ENCODE results near the gene PRKCA.
"Not testable (repeated sequence)": the region's sequence is repeated elsewhere in the genome, so short reads cannot be mapped to it uniquely, and the experiment has no call there.

DNA sequence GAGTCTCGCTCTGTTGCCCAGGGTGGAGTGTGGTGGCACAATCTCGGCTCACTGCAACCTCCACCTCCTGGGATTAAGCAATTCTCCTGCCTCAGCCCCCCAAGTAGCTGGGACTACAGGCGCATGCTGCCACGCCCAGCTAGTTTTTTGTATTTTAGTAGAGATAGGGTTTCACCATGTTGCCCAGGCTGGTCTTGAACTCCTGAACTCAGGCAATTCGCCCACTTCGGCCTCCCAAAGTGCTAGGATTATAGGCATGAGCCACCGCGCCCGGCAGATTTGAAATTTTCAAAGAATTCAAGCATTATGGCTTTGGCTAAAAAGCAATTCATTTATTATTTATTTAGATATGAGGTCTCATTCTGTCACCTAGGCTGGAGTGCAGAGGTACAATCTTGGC, 5.0 kb upstream of the PRKCA start:
- TF ChIP-seq, protein P1, sequence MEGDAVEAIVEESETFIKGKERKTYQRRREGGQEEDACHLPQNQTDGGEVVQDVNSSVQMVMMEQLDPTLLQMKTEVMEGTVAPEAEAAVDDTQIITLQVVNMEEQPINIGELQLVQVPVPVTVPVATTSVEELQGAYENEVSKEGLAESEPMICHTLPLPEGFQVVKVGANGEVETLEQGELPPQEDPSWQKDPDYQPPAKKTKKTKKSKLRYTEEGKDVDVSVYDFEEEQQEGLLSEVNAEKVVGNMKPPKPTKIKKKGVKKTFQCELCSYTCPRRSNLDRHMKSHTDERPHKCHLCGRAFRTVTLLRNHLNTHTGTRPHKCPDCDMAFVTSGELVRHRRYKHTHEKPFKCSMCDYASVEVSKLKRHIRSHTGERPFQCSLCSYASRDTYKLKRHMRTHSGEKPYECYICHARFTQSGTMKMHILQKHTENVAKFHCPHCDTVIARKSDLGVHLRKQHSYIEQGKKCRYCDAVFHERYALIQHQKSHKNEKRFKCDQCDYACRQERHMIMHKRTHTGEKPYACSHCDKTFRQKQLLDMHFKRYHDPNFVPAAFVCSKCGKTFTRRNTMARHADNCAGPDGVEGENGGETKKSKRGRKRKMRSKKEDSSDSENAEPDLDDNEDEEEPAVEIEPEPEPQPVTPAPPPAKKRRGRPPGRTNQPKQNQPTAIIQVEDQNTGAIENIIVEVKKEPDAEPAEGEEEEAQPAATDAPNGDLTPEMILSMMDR (IDR thresholded peaks at IDR 0.05) = not testable (repeated sequence)
- TF ChIP-seq, protein P2, sequence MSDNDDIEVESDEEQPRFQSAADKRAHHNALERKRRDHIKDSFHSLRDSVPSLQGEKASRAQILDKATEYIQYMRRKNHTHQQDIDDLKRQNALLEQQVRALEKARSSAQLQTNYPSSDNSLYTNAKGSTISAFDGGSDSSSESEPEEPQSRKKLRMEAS (CRISPR knock-in tag; IDR thresholded peaks at IDR 0.05) = not testable (repeated sequence)

Measured in WTC11 (cell line).